BE2C (cell line): ENCODE results near the gene APOL5. TPM values are rescaled to one million over a fixed set of nuclear protein-coding genes. Genes with fewer than 3 reads are reported as not detected.
"Not testable (repeated sequence)": the region's sequence is repeated elsewhere in the genome, so short reads cannot be mapped to it uniquely, and the experiment has no call there.

ENCODE experiments used
- DNase-seq: peaks from one replicate; pipeline ENCODE4 v3.0.0-alpha.2; 2020
- H3K27me3 ChIP-seq: fragments of 250-450 bp; sonication (Bioruptor Pico); 2 replicates; pipeline ENCODE4 v1.5.1; 2020; ENCODE audit warnings: mild to moderate bottlenecking
- H3K36me3 ChIP-seq: fragments of 250-450 bp; sonication (Bioruptor Pico); 2 replicates; pipeline ENCODE4 v1.5.1; 2020; ENCODE audit warnings: mild to moderate bottlenecking
- H3K4me1 ChIP-seq: fragments of 250-450 bp; sonication (Bioruptor Pico); 2 replicates; pipeline ENCODE4 v1.5.1; 2020
- H3K4me3 ChIP-seq: 2 replicates; pipeline ENCODE4 v1.5.1; 2011; ENCODE audit warnings: low read depth, low read length
- H3K9me3 ChIP-seq: fragments of 250-450 bp; sonication (Bioruptor Pico); 2 replicates; pipeline ENCODE4 v1.5.1; 2020
- polyA plus RNA-seq: library from polyadenylated mRNA; unstranded; fragments of >200 nt; gene quantifications from one replicate; pipeline ENCODE4 v1.2.1, GENCODE V29; 2012; ENCODE audit warnings: low read depth, missing spikeins; ENCODE audit not compliant: insufficient read length, insufficient read depth
- TF ChIP-seq, protein P1 (sequence below): IDR thresholded peaks from 2 replicates; pipeline ENCODE4 v1.5.1; 2012; ENCODE audit warnings: mild to moderate bottlenecking, low read depth, low read length

APOL5 gene, protein sequence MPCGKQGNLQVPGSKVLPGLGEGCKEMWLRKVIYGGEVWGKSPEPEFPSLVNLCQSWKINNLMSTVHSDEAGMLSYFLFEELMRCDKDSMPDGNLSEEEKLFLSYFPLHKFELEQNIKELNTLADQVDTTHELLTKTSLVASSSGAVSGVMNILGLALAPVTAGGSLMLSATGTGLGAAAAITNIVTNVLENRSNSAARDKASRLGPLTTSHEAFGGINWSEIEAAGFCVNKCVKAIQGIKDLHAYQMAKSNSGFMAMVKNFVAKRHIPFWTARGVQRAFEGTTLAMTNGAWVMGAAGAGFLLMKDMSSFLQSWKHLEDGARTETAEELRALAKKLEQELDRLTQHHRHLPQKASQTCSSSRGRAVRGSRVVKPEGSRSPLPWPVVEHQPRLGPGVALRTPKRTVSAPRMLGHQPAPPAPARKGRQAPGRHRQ
- polyA plus RNA-seq = not detected

DNA sequence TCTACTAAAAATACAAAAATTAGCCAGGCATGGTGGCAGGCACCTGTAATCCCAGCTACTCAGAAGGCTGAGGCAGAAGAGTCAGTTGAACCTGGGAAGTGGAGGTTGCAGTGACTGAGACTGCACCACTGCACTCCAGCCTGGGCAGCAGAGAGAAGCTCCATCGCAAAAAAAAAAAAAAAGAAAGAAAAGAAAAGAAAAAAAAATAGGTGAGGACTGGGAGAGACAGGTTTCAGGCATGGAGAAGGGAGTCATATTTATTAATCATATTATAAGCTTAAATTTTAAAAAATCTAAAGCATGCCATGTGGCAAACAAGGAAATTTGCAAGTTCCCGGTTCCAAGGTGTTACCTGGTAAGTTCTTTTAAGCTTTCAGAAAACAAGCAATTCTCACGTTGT, at the start of gene APOL5:
APOL5 (plus strand) TSS at position 301 of the 400 bp plus-strand sequence; CDS start at position 301, 0 bp downstream.
- H3K36me3 ChIP-seq = no peaks in the 10 kb centered on the region
- TF ChIP-seq, protein P1, sequence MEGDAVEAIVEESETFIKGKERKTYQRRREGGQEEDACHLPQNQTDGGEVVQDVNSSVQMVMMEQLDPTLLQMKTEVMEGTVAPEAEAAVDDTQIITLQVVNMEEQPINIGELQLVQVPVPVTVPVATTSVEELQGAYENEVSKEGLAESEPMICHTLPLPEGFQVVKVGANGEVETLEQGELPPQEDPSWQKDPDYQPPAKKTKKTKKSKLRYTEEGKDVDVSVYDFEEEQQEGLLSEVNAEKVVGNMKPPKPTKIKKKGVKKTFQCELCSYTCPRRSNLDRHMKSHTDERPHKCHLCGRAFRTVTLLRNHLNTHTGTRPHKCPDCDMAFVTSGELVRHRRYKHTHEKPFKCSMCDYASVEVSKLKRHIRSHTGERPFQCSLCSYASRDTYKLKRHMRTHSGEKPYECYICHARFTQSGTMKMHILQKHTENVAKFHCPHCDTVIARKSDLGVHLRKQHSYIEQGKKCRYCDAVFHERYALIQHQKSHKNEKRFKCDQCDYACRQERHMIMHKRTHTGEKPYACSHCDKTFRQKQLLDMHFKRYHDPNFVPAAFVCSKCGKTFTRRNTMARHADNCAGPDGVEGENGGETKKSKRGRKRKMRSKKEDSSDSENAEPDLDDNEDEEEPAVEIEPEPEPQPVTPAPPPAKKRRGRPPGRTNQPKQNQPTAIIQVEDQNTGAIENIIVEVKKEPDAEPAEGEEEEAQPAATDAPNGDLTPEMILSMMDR = no peak
- no peak within 1 kb of the TSS for H3K4me3 ChIP-seq
- DNase-seq = no peak
- no peaks in the 10 kb centered on the region for H3K27me3 ChIP-seq
- H3K4me1 ChIP-seq = no peaks in the 10 kb centered on the region; the same call in 1 of the 2 replicates
- H3K9me3 ChIP-seq = no peaks in the 10 kb centered on the region

DNA sequence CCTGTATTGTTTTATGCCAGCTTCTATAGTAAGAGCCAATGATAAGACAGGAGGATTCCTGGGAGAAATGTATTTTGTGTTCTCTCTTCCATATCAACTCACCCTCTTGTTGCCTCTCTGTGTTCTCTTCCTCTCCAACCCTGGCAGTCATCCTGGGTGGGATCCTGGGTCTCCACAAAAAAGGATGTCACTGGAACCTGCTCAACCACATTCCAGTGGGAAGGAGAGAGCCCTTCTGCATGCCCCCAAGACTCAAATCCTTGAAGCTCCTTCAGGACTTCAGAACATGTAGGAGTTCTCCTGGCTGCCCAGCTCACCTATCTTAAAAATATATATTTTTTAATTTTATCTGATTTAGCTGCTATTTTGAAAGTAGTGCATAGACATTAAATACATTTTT, 43.3 kb upstream of the APOL5 start:
- H3K27me3 ChIP-seq = peaks cover 16% of the 10 kb centered on the region
- DNase-seq = no peak
- TF ChIP-seq, protein P1 = no peak
- H3K9me3 ChIP-seq = no peaks in the 10 kb centered on the region
- no peaks in the 10 kb centered on the region for H3K36me3 ChIP-seq
- no peak overlapping the region for H3K4me3 ChIP-seq
- no peaks in the 10 kb centered on the region for H3K4me1 ChIP-seq

DNA sequence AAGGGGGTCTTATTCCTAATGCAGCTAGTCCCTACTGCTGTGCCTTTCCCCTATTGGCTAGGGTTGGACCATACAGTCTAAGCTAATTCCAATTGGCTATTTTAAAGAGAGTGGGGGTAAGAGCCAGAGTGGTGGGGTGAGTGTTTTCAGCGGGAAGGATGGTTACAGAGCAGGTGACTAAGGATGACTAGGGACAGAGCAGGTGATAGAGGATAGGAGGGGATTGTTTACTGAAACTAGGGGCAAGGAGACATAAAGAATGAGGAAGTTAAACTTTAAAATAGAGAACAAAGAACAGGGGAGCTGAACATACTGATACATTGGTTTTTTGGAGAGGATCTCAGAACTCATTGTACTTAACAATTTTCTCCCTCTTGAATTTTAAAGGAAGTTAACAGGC, 41.6 kb upstream of the APOL5 start:
- peaks cover 20% of the 10 kb centered on the region for H3K27me3 ChIP-seq
- not testable (repeated sequence) for H3K36me3 ChIP-seq, H3K9me3 ChIP-seq, DNase-seq, H3K4me3 ChIP-seq, H3K4me1 ChIP-seq

DNA sequence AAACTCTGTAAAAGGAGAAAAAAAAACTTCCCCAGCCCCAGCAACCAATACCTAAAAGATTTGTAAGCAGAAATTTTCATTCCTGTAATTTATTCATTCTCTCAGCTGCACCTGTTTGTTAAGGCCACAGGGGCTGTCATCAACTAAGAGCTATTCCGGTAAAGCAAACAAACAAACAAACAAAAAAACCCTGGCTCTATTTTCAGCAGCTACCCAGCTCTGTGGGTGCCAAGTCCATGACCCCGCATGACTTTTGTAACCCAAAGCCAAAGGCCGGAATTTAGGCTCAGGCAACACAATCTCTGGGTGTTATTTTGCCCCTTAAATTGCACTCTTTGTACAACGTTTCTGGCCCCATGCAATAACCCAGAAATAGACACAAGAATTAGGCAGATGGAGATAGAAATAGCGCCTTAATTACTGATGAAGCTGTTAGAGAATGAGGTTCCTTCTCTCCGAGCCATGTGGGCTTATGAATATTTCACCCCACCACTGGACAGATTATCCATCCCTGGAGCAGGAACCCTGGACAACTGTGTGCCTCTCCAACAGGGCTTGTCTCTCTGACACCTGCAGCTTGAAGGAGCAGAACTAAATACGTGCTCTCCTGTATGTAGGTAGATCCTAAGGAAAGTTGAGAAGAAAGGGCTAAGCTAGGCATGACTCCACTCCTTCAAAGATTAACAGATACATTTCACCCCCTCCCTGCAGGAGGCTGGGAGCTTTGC, 40.0 kb upstream of the APOL5 start:
- TF ChIP-seq, protein P1 = no peak; the same call in 1 of the 2 replicates
- peaks cover 11% of the 10 kb centered on the region for H3K27me3 ChIP-seq
- no peak overlapping the region for H3K4me3 ChIP-seq
- no peaks in the 10 kb centered on the region for H3K36me3 ChIP-seq
- no peak for DNase-seq
- H3K9me3 ChIP-seq = no peaks in the 10 kb centered on the region
- 0 out of 2 replicates have a peak, but pooled peaks cover 3% of the 10 kb centered on the region for H3K4me1 ChIP-seq

DNA sequence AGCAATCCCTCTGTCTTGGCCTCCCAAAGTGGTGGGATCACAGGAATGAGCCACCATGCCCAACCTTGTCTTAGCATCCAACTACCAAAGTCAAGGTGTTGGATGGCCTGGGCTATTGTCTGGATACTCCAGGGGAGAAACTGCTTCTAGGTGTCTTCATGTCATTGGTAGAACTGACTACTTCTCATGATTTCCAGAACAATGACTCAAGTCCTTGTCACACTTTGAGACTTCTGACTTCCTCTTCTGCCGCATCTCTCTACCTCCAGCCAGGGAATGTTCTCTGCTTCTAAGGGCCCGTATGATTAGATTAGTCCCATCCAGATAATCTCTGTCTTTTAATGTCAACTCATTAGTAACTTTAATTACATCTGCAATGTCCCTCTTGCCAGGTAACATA, 38.8 kb upstream of the APOL5 start:
- Histone ChIP-seq H3K27me3 (peaks cover 11% of the 10 kb centered on the region; the same call in 1 of the 2 replicates), H3K4me1 (0 out of 2 replicates have a peak, but pooled peaks cover 3% of the 10 kb centered on the region), H3K4me3 (no peak overlapping the region), H3K36me3 (no peaks in the 10 kb centered on the region), H3K9me3 (no peaks in the 10 kb centered on the region)
- DNase-seq = no peak
- TF ChIP-seq, protein P1 = no peak

DNA sequence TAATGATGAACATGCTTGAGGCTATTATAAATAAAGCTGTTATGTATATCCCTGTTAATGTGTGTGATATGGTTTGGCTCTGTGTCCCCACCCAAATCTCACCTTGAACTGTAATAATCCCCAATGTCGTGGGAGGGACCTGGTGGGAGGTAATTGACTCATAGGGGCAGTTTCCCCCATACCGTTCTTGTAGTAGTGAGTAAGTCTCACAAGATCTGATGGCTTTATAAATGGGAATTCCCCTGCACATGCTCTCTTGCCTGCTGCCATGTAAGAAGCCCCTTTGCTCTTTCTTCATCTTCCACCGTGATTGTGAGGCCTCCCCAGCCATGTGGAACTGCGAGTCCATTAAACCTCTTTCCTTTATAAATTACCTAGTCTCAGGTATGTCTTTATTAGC, 38.2 kb upstream of the APOL5 start:
- H3K4me3 ChIP-seq, H3K36me3 ChIP-seq, DNase-seq, H3K4me1 ChIP-seq, H3K9me3 ChIP-seq: not testable (repeated sequence)
- peaks cover 11% of the 10 kb centered on the region; the same call in 1 of the 2 replicates for H3K27me3 ChIP-seq
